ENCODE data around the gene SSR2.
A peak's percentile ranks its signal among the peaks of the same experiment; 100 is the strongest.
"Not testable (repeated sequence)": the region's sequence is repeated elsewhere in the genome, so short reads cannot be mapped to it uniquely, and the experiment has no call there.

SSR2 gene

GRCh38 chr1:156051011-156051725, 30.4 kb upstream of the SSR2 start:
- Histone ChIP-seq H3K4me3 (no peak overlapping the region), H3K27ac (no peak overlapping the region)

GRCh38 chr1:156050376-156050775, 29.6 kb upstream of the SSR2 start:
- no peak overlapping the region for H3K27ac ChIP-seq
- H3K4me3 ChIP-seq = no peak overlapping the region

GRCh38 chr1:156048663-156049258, 28.0 kb upstream of the SSR2 start:
- H3K27ac ChIP-seq = no peak overlapping the region

GRCh38 chr1:156045076-156045475, 24.3 kb upstream of the SSR2 start:
- peak overlapping the region in 1 of 21 experiments; percentile 39 for H3K27ac ChIP-seq
- H3K4me3 ChIP-seq = no peak overlapping the region

More at GRCh38 chr1:156048663-156049258, 28.0 kb upstream of the SSR2 start:
- H3K4me3 ChIP-seq = no peak overlapping the region

- H3K4me3 ChIP-seq = no peak overlapping the region
- no peak overlapping the region for H3K27ac ChIP-seq
Observed at GRCh38 chr1:156042828-156043227, 22.1 kb upstream of the SSR2 start.

GRCh38 chr1:156034991-156035390, 14.2 kb upstream of the SSR2 start:
- not testable (repeated sequence) for H3K27ac ChIP-seq, H3K4me3 ChIP-seq

- Histone ChIP-seq H3K27ac (no peak overlapping the region), H3K4me3 (no peak overlapping the region)
Observed at GRCh38 chr1:156033011-156033410, 12.3 kb upstream of the SSR2 start.

GRCh38 chr1:156026588-156026987, 5.8 kb upstream of the SSR2 start:
- Histone ChIP-seq H3K27ac (no peak overlapping the region), H3K4me3 (no peak overlapping the region)

- no peak overlapping the region for H3K27ac ChIP-seq
- no peak overlapping the region for H3K4me3 ChIP-seq
Observed at GRCh38 chr1:156025876-156026275, 5.1 kb upstream of the SSR2 start.

- H3K27ac ChIP-seq = no peak overlapping the region
Observed at GRCh38 chr1:156024801-156025200, 4.0 kb upstream of the SSR2 start.

GRCh38 chr1:156021954-156022353, 1.2 kb upstream of the SSR2 start:
- H3K27ac ChIP-seq = no peak overlapping the region
- no peak overlapping the region for H3K4me3 ChIP-seq

More at GRCh38 chr1:156024801-156025200, 4.0 kb upstream of the SSR2 start:
- H3K4me3 ChIP-seq = no peak overlapping the region

- Histone ChIP-seq H3K4me3 (peak overlapping the region; percentile 57 to 99 (median 93)), H3K27ac (peak overlapping the region in 15 of 21 experiments; percentile 86 to 96 (median 91))
Observed at GRCh38 chr1:156021093-156021428, 310 bp upstream of the SSR2 start.

- Histone ChIP-seq H3K4me3 (peak overlapping the region; percentile 57 to 99 (median 93)), H3K27ac (peak overlapping the region in 19 of 21 experiments; percentile 86 to 96 (median 91))
Observed at GRCh38 chr1:156019946-156020292, 832 bp downstream of the SSR2 start.

- no peak overlapping the region for H3K4me3 ChIP-seq
- H3K27ac ChIP-seq = no peak overlapping the region
Observed at GRCh38 chr1:156014829-156015228, 5.9 kb downstream of the SSR2 start.

- Histone ChIP-seq H3K27ac (no peak overlapping the region), H3K4me3 (no peak overlapping the region)
Observed at GRCh38 chr1:156012051-156012817, 8.5 kb downstream of the SSR2 start.

- H3K27ac ChIP-seq = no peak overlapping the region
Observed at GRCh38 chr1:156009404-156009803, 11.3 kb downstream of the SSR2 start.

GRCh38 chr1:156006666-156007376, 13.9 kb downstream of the SSR2 start:
- Histone ChIP-seq H3K27ac (no peak overlapping the region), H3K4me3 (no peak overlapping the region)

More at GRCh38 chr1:156009404-156009803, 11.3 kb downstream of the SSR2 start:
- H3K4me3 ChIP-seq = no peak overlapping the region

- H3K4me3 ChIP-seq = no peak overlapping the region
- H3K27ac ChIP-seq = peak overlapping the region in 5 of 21 experiments; percentile 9 to 65 (median 10)
Observed at GRCh38 chr1:156004843-156005584, 15.7 kb downstream of the SSR2 start.

- Histone ChIP-seq H3K4me3 (no peak overlapping the region), H3K27ac (no peak overlapping the region)
Observed at GRCh38 chr1:156003923-156004188, 16.9 kb downstream of the SSR2 start.

Measured in skin epidermis (tissue), 12 donors.